OCI-LY1 (cell line): ENCODE results near the gene C2CD3.

Experiments used
- H2AFZ ChIP-seq: fragments of 200-600 bp; sonication (generic), shearing (Covaris generic); 2 replicates; pipeline ENCODE4 v1.6.0; 2014; ENCODE audit warnings: antibody characterized with exemption, mild to moderate bottlenecking, low read length
- H3F3A ChIP-seq: fragments of 200-600 bp; sonication (generic), shearing (Covaris generic); 2 replicates; pipeline ENCODE4 v1.6.0; 2014; ENCODE audit warnings: mild to moderate bottlenecking, antibody characterized with exemption, low read length, moderate library complexity; ENCODE audit not compliant: insufficient read depth
- H3K27ac ChIP-seq: fragments of 200-600 bp; sonication (generic); 2 replicates; pipeline ENCODE4 v1.5.1; 2014; ENCODE audit warnings: low read length, mixed run types, mild to moderate bottlenecking, low read depth; ENCODE audit not compliant: poor library complexity, severe bottlenecking
- H3K27me3 ChIP-seq: fragments of 200-600 bp; sonication (generic); 2 replicates; pipeline ENCODE4 v1.6.0; 2014; ENCODE audit warnings: antibody characterized with exemption, mild to moderate bottlenecking, low read length, moderate library complexity; ENCODE audit not compliant: insufficient read depth
- H3K36me3 ChIP-seq: fragments of 200-600 bp; sonication (generic); 2 replicates; pipeline ENCODE4 v1.6.1; 2014; ENCODE audit warnings: mild to moderate bottlenecking, antibody characterized with exemption, low read length, moderate library complexity, mixed read lengths; ENCODE audit not compliant: insufficient read depth
- H3K4me1 ChIP-seq: fragments of 200-600 bp; sonication (generic); 2 replicates; pipeline ENCODE4 v1.5.1; 2014; ENCODE audit warnings: mild to moderate bottlenecking, low read length, moderate library complexity; ENCODE audit not compliant: insufficient read depth, severe bottlenecking
- H3K4me2 ChIP-seq: fragments of 200-600 bp; sonication (generic), shearing (Covaris generic); 2 replicates; pipeline ENCODE4 v1.6.1; 2014; ENCODE audit warnings: low read length
- H3K4me3 ChIP-seq: fragments of 200-600 bp; sonication (generic); 2 replicates; pipeline ENCODE4 v1.5.1; 2014; ENCODE audit warnings: low read length, low read depth, mild to moderate bottlenecking, mixed read lengths; ENCODE audit not compliant: poor library complexity, severe bottlenecking
- H3K79me2 ChIP-seq: fragments of 200-600 bp; shearing (Covaris generic); 2 replicates; pipeline ENCODE4 v1.6.1; 2016; ENCODE audit warnings: mixed run types, low read length, mixed read lengths; ENCODE audit not compliant: insufficient read depth
- H3K9ac ChIP-seq: fragments of 200-600 bp; sonication (generic), shearing (Covaris generic); 2 replicates; pipeline ENCODE4 v1.6.1; 2014; ENCODE audit warnings: mild to moderate bottlenecking, low read length, mixed read lengths
- H3K9me2 ChIP-seq: fragments of 200-600 bp; sonication (generic), shearing (Covaris generic); 2 replicates; pipeline ENCODE4 v1.6.1; 2014; ENCODE audit warnings: low read depth, mild to moderate bottlenecking, low read length, mixed read lengths
- H3K9me3 ChIP-seq: fragments of 200-600 bp; shearing (Covaris generic); 2 replicates; pipeline ENCODE4 v1.6.1; 2014; ENCODE audit warnings: low read length, mixed read lengths
- H4K20me1 ChIP-seq: fragments of 200-600 bp; sonication (generic), shearing (Covaris generic); 2 replicates; pipeline ENCODE4 v1.6.0; 2016; ENCODE audit warnings: mild to moderate bottlenecking, low read length; ENCODE audit not compliant: insufficient read depth
- EZH2 ChIP-seq: fragments of 200-600 bp; sonication (generic), shearing (Covaris generic); IDR thresholded peaks from 2 replicates; pipeline ENCODE4 v1.8.0; 2017; ENCODE audit warnings: borderline replicate concordance, mixed run types, mild to moderate bottlenecking, antibody characterized with exemption, low read length, moderate library complexity, mixed read lengths
- TF ChIP-seq, protein P1 (sequence below): fragments of 200-600 bp; sonication (generic), shearing (Covaris generic); IDR thresholded peaks from 2 replicates; pipeline ENCODE4 v1.5.1; 2017; ENCODE audit warnings: mild to moderate bottlenecking, antibody characterized with exemption, low read length, moderate library complexity, mixed read lengths

Gene C2CD3

DNA sequence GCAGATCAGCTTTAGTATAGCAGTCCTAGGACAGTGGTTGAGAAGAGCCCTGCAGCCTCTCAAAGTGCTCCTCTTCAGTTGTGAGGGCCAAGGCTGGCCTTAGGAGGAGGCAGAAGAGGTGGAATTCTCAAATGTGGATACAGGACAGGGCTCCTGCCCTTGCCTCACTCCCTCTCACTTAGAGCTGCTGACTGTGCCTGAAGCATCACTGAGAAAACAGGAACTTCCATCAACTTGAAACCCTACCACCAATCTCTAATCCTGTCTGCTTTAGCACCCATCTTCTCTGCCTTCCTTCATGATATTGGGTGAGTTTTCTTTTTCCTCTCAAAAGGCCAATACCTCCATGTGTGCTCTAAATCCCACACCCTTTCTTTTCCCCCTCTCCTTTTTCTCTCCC, 147.5 kb downstream of the C2CD3 start:
- TF ChIP-seq, protein P1, sequence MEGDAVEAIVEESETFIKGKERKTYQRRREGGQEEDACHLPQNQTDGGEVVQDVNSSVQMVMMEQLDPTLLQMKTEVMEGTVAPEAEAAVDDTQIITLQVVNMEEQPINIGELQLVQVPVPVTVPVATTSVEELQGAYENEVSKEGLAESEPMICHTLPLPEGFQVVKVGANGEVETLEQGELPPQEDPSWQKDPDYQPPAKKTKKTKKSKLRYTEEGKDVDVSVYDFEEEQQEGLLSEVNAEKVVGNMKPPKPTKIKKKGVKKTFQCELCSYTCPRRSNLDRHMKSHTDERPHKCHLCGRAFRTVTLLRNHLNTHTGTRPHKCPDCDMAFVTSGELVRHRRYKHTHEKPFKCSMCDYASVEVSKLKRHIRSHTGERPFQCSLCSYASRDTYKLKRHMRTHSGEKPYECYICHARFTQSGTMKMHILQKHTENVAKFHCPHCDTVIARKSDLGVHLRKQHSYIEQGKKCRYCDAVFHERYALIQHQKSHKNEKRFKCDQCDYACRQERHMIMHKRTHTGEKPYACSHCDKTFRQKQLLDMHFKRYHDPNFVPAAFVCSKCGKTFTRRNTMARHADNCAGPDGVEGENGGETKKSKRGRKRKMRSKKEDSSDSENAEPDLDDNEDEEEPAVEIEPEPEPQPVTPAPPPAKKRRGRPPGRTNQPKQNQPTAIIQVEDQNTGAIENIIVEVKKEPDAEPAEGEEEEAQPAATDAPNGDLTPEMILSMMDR: no peak
- TF ChIP-seq EZH2: no peak
- peaks cover 16% of the 10 kb centered on the region for H3K4me1 ChIP-seq
- no peak overlapping the region for H3K9ac ChIP-seq

DNA sequence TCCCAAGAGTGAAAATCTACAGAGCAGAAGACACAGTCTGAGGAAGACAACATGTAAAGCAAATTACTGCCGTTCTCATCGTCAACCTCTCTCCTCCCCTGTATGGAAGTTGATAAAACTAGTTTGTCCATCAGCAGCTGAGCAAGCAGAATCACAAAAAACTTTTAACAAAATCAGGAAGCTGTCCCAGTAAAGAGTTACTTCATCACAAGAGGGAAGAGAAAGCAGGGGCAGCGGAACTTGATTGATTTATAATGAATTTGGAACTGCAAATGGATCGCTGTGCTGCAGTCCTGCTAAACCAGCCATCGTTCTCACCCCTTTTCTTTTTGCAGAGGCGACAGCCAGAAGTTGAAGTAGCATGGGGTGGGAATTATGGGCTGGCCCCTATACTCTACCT, 148.3 kb downstream of the C2CD3 start:
- H3K4me1 ChIP-seq: peaks cover 16% of the 10 kb centered on the region

More for the DNA sequence above, 147.5 kb downstream of the C2CD3 start:
- H3K36me3 ChIP-seq: peaks cover 3% of the 10 kb centered on the region; the same call in 1 of the 2 replicates
- H3K9me2 ChIP-seq: no peaks in the 10 kb centered on the region
- no peaks in the 10 kb centered on the region for H3F3A ChIP-seq
- no peak overlapping the region for H3K27ac ChIP-seq
- H2AFZ ChIP-seq: no peak overlapping the region
- no peak overlapping the region for H3K4me2 ChIP-seq
- H3K27me3 ChIP-seq: no peaks in the 10 kb centered on the region
- H3K9me3 ChIP-seq: no peaks in the 10 kb centered on the region
- no peak overlapping the region for H3K4me3 ChIP-seq
- H3K79me2 ChIP-seq: no peaks in the 10 kb centered on the region
- no peaks in the 10 kb centered on the region for H4K20me1 ChIP-seq

DNA sequence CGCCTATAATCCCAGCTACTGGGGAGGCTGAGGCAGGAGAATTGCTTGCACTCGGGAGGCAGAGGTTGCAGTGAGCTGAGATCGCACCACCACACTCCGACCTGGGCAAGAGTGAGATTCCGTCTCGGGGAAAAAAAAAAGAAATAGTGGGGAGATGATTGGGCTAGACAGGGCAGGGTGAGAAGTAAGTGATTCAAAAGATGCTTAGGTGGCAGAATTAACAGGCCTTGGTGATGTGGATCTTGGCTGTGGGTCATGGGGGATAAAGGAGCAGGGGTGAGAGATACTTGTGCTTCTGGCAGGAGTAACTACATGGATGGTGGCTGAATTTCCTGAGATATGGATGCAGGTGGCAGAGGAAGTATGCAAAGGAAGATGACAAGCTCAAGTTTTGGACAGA, 148.8 kb downstream of the C2CD3 start:
- no peak overlapping the region for H2AFZ ChIP-seq
- TF ChIP-seq, protein P1: no peak
- no peak for TF ChIP-seq EZH2
- H3K27me3 ChIP-seq: no peaks in the 10 kb centered on the region
- no peaks in the 10 kb centered on the region for H3K9me2 ChIP-seq
- H3K9me3 ChIP-seq: no peaks in the 10 kb centered on the region
- no peaks in the 10 kb centered on the region for H3K79me2 ChIP-seq
- no peaks in the 10 kb centered on the region for H3F3A ChIP-seq
- H3K36me3 ChIP-seq: peaks cover 3% of the 10 kb centered on the region; the same call in 1 of the 2 replicates
- H3K4me3 ChIP-seq: no peak overlapping the region
- H3K4me1 ChIP-seq: peaks cover 16% of the 10 kb centered on the region
- no peak overlapping the region for H3K9ac ChIP-seq
- no peak overlapping the region for H3K27ac ChIP-seq
- no peak overlapping the region for H3K4me2 ChIP-seq
- no peaks in the 10 kb centered on the region for H4K20me1 ChIP-seq

More for the DNA sequence above, 148.3 kb downstream of the C2CD3 start:
- H3K79me2 ChIP-seq: no peaks in the 10 kb centered on the region
- no peaks in the 10 kb centered on the region for H3K27me3 ChIP-seq
- no peaks in the 10 kb centered on the region for H3F3A ChIP-seq
- H2AFZ ChIP-seq: no peak overlapping the region
- H3K4me2 ChIP-seq: no peak overlapping the region
- H4K20me1 ChIP-seq: no peaks in the 10 kb centered on the region
- no peak for TF ChIP-seq EZH2
- TF ChIP-seq, protein P1: no peak
- H3K36me3 ChIP-seq: peaks cover 3% of the 10 kb centered on the region; the same call in 1 of the 2 replicates
- H3K9me3 ChIP-seq: no peaks in the 10 kb centered on the region
- H3K9ac ChIP-seq: no peak overlapping the region
- no peaks in the 10 kb centered on the region for H3K9me2 ChIP-seq
- H3K27ac ChIP-seq: no peak overlapping the region
- H3K4me3 ChIP-seq: no peak overlapping the region
